OCI-LY7 (cell line): ENCODE data around the gene UBAP2.

ENCODE experiments used
- EZH2phosphoT487 ChIP-seq: fragments of 200-600 bp; sonication (generic); IDR thresholded peaks from 2 replicates; pipeline ENCODE4 v1.6.1; 2018; ENCODE audit warnings: low read depth, borderline replicate concordance, mild to moderate bottlenecking, mixed run types, antibody characterized with exemption, low read length, moderate library complexity, mixed read lengths
- TF ChIP-seq, protein P1 (sequence below): fragments of 200-600 bp; sonication (generic); conservative IDR thresholded peaks from 2 replicates; pipeline ENCODE4 v1.5.1; 2014; ENCODE audit warnings: mild to moderate bottlenecking, antibody characterized with exemption, low read length, moderate library complexity, mixed read lengths

DNA sequence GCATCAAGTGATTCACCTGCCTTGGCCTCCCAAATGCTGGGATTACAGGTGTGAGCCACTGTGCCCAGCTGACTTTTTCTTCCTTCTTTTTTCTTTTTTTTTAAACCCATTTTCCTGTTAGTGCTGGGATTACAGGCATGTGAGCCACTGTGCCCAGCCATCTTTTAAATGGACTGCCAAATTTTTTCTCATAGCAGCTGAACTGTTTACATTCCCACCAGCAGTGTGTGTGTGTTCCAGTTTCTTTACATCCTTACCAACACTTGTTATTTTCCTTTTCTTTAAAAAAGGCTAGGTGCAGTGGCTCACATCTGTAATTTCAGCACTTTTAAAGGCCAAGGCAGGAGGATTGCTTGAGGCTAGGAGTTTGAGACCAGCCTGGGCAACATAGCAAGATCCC lies 154.8 kb downstream of the UBAP2 start:
- TF ChIP-seq, protein P1, sequence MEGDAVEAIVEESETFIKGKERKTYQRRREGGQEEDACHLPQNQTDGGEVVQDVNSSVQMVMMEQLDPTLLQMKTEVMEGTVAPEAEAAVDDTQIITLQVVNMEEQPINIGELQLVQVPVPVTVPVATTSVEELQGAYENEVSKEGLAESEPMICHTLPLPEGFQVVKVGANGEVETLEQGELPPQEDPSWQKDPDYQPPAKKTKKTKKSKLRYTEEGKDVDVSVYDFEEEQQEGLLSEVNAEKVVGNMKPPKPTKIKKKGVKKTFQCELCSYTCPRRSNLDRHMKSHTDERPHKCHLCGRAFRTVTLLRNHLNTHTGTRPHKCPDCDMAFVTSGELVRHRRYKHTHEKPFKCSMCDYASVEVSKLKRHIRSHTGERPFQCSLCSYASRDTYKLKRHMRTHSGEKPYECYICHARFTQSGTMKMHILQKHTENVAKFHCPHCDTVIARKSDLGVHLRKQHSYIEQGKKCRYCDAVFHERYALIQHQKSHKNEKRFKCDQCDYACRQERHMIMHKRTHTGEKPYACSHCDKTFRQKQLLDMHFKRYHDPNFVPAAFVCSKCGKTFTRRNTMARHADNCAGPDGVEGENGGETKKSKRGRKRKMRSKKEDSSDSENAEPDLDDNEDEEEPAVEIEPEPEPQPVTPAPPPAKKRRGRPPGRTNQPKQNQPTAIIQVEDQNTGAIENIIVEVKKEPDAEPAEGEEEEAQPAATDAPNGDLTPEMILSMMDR = no peak
- no peak for TF ChIP-seq EZH2phosphoT487
